Activated CD8-positive, alpha-beta memory T cell treated with anti-CD3 and anti-CD28 coated beads for 1 hour (primary cell): Measurements from ENCODE around the gene CCDC70.
A peak's percentile ranks its signal among the peaks of the same experiment; 100 is the strongest.

Experiments used
- DNase-seq, 2 donors: peaks; one replicate each; pipeline ENCODE4 v3.0.0-alpha.2; 2020; ENCODE audit warnings: low read depth in 1 of 2; ENCODE audit errors: extremely low read depth in 1 of 2

Gene CCDC70

GRCh38 chr13:51828730-51829567, 32.8 kb upstream of the CCDC70 start:
- DNase-seq, result no peak

GRCh38 chr13:51829568-51829899, 32.2 kb upstream of the CCDC70 start:
- DNase-seq, result no peak

- DNase-seq, result no peak
Measured at GRCh38 chr13:51831519-51831918, 30.2 kb upstream of the CCDC70 start.

GRCh38 chr13:51832471-51833152, 29.2 kb upstream of the CCDC70 start:
- DNase-seq, result peak in 1 of 2 donors; percentile 31

- DNase-seq, result no peak
Measured at GRCh38 chr13:51833980-51834379, 27.8 kb upstream of the CCDC70 start.

GRCh38 chr13:51834581-51835171, 27.1 kb upstream of the CCDC70 start:
- DNase-seq, result no peak

- no peak for DNase-seq
Measured at GRCh38 chr13:51837016-51837415, 24.8 kb upstream of the CCDC70 start.

GRCh38 chr13:51838240-51838846, 23.4 kb upstream of the CCDC70 start:
- no peak for DNase-seq

- DNase-seq, result no peak
Measured at GRCh38 chr13:51839711-51840540, 21.8 kb upstream of the CCDC70 start.

GRCh38 chr13:51840917-51841316, 20.9 kb upstream of the CCDC70 start:
- DNase-seq, result no peak

GRCh38 chr13:51841732-51842131, 20.0 kb upstream of the CCDC70 start:
- no peak for DNase-seq

GRCh38 chr13:51843529-51843928, 18.2 kb upstream of the CCDC70 start:
- DNase-seq, result no peak

- DNase-seq, result no peak
Measured at GRCh38 chr13:51844862-51845573, 16.8 kb upstream of the CCDC70 start, which contains the start of gene TMEM272. TSS of gene TMEM272 (minus strand) at chr13:51845177. CDS start at chr13:51838530, 6,647 bp downstream.

GRCh38 chr13:51845574-51846318, 16.0 kb upstream of the CCDC70 start:
- no peak for DNase-seq

GRCh38 chr13:51846756-51847155, 15.0 kb upstream of the CCDC70 start:
- DNase-seq, result no peak

- DNase-seq, result no peak
Measured at GRCh38 chr13:51848674-51849073, 13.1 kb upstream of the CCDC70 start.

GRCh38 chr13:51849145-51850101, 12.3 kb upstream of the CCDC70 start:
- DNase-seq, result peak in 1 of 2 donors; percentile 19
